Naive B cell (primary cell): ENCODE results near the gene SACM1L. TPM values are rescaled to one million over a fixed set of nuclear protein-coding genes. Genes with fewer than 3 reads are reported as not detected.
"Not testable (repeated sequence)": the region's sequence is repeated elsewhere in the genome, so short reads cannot be mapped to it uniquely, and the experiment has no call there.

ENCODE experiments used
- ATAC-seq, 2 donors: fragments of 150-1000 bp; cut with Tn5 transposase; 2 replicates each; pipeline ENCODE4 v1.10.0; 2021; ENCODE audit warnings: low read depth in 2 of 2, mild to moderate bottlenecking in 2 of 2, moderate library complexity in 2 of 2
- DNase-seq: peaks from one replicate; pipeline ENCODE4 v3.0.0; 2022
- H3K27ac Mint-ChIP-seq, 6 donors: one replicate each; pipeline ENCODE4 v1.8.0; 2020 to 2022; ENCODE audit warnings: mild to moderate bottlenecking in 6 of 6, mixed read lengths in 6 of 6, moderate library complexity in 5 of 6, inconsistent platforms in 2 of 6
- H3K27me3 Mint-ChIP-seq, 3 donors: one replicate each; pipeline ENCODE4 v1.8.0; 2021 to 2022; ENCODE audit warnings: mixed read lengths in 3 of 3, mild to moderate bottlenecking in 1 of 3
- H3K36me3 Mint-ChIP-seq, 2 donors: one replicate each; pipeline ENCODE4 v1.8.0; 2020 to 2022; ENCODE audit warnings: mixed read lengths in 2 of 2, inconsistent platforms in 1 of 2, mild to moderate bottlenecking in 1 of 2
- H3K4me1 Mint-ChIP-seq, 3 donors: one replicate each; pipeline ENCODE4 v1.8.0; 2020 to 2022; ENCODE audit warnings: mixed read lengths in 3 of 3, inconsistent platforms in 1 of 3, mild to moderate bottlenecking in 1 of 3, moderate library complexity in 1 of 3
- H3K4me3 Mint-ChIP-seq, 8 donors: one replicate each; pipeline ENCODE4 v1.8.0; 2020 to 2022; ENCODE audit warnings: mild to moderate bottlenecking in 8 of 8, mixed read lengths in 8 of 8, moderate library complexity in 8 of 8, inconsistent platforms in 2 of 8
- H3K9me3 Mint-ChIP-seq, 7 donors: one replicate each; pipeline ENCODE4 v1.8.0; 2020 to 2022; ENCODE audit warnings: mixed read lengths in 7 of 7, mild to moderate bottlenecking in 5 of 7, inconsistent platforms in 2 of 7, moderate library complexity in 1 of 7
- polyA plus RNA-seq, 6 donors: library from polyadenylated mRNA; unstranded; fragments of 300-500 nt; fragmentation: Illumina TruSeq; gene quantifications; one replicate each; pipeline ENCODE4 v1.2.3, GENCODE V29; 2021; ENCODE audit warnings: low read depth in 6 of 6

SACM1L gene
- polyA plus RNA-seq, 6 donors from 2014 or later: 7.3 to 19.2 (median 15.4) TPM

GRCh38 chr3:45688194-45688881, 858 bp upstream of the SACM1L start:
- peaks cover 0 to 5% (median 0%) of the 10 kb centered on the region in 7 donors for H3K9me3 Mint-ChIP-seq
- H3K27ac Mint-ChIP-seq: peak overlapping the region; percentile 96 to 100 (median 98)
- peaks cover 39 to 44% (median 43%) of the 10 kb centered on the region in 3 donors for H3K4me1 Mint-ChIP-seq
- ATAC-seq: no peak
- no peak for DNase-seq
- peak overlapping the region; percentile 78 to 99 (median 94) for H3K4me3 Mint-ChIP-seq
- peaks cover 0 to 5% (median 0%) of the 10 kb centered on the region in 3 donors for H3K27me3 Mint-ChIP-seq
- H3K36me3 Mint-ChIP-seq: peaks cover 4 to 16% of the 10 kb centered on the region in 2 donors

DNA sequence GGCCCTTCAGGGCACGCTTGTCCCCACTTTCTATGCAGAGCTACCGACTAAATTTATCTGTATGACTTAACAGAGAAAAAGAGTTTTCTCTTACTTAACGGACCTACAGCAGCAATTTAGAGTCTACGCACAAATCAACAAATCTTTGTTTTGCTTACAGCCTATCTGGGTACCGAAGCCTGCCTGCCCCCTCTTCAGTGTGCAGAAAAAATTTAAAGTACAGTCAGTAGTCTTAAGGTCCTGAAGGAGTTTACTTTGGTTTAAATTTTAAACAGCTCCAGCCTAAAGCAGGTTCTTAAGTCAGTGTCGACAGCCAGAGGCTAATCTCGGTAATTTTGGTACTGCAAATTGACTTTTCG, 570 bp downstream of the SACM1L start:
- H3K4me1 Mint-ChIP-seq: peaks cover 49 to 58% (median 51%) of the 10 kb centered on the region in 3 donors
- peaks cover 0 to 5% (median 0%) of the 10 kb centered on the region in 3 donors for H3K27me3 Mint-ChIP-seq
- DNase-seq: no peak
- H3K4me3 Mint-ChIP-seq: peak overlapping the region; percentile 78 to 99 (median 94)
- ATAC-seq: no peak
- H3K36me3 Mint-ChIP-seq: peaks cover 4 to 16% of the 10 kb centered on the region in 2 donors
- peaks cover 0 to 5% (median 0%) of the 10 kb centered on the region in 7 donors for H3K9me3 Mint-ChIP-seq
- peak overlapping the region; percentile 82 to 100 (median 98) for H3K27ac Mint-ChIP-seq

DNA sequence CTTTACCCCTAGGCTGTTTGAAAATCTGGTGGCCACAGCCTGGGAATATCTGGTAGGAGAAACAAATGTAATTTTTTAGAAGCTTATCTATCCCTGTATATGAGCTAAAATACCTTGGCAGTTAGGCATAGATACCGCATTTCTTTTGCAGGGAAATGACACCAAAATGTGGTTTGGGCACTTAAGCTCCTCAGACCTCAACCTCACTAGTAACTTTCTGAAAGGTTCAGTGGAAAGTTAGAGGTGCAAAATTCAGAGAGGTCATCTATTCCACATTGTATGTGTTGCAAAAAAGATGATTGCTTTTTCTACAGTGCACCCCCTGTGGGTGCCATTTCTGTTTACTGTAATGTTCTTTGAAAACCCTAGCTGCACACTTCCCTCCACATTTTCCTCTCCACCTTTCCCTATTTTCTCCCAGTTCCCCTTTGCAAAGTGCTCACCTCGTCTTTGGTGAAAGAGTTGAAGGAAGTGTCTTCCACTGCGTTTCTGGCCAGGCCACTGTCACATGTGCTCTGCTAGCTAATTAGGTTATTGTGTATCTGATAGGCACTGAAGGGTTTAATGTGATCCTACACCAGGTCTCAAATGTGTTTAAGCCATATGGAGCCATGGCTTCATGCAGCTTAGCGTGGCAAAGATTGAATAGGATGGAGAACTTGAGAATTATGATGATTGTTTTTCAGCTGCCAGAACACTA, 1.3 kb downstream of the SACM1L start:
- peaks cover 0 to 5% (median 0%) of the 10 kb centered on the region in 7 donors for H3K9me3 Mint-ChIP-seq
- H3K36me3 Mint-ChIP-seq: peaks cover 4 to 16% of the 10 kb centered on the region in 2 donors
- no peak for ATAC-seq
- peaks cover 52 to 65% (median 55%) of the 10 kb centered on the region in 3 donors for H3K4me1 Mint-ChIP-seq
- peaks cover 0 to 5% (median 0%) of the 10 kb centered on the region in 3 donors for H3K27me3 Mint-ChIP-seq
- no peak for DNase-seq
- H3K27ac Mint-ChIP-seq: peak overlapping the region; percentile 24 to 100 (median 91)
- peak overlapping the region; percentile 78 to 99 (median 94) for H3K4me3 Mint-ChIP-seq

DNA sequence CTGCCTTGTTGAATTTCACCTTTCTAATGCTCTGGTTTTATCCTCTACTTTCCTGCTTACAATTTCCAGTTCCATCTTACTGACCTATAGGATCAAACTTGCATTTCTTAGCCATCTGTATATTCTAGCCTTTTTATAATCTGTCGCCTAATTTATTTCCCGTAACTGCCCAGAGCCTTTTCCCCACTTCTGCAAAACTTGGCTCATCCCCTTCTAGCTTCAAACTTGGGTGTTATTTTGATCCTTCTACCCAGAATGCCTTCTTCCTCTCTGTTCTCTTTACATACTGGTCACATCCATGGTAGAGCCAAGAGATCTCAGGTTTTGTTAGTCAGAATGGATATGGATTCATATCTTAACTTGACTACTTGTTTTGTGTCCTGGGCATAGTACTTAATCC, 2.6 kb downstream of the SACM1L start:
- ATAC-seq (no peak), DNase-seq (no peak)
- peaks cover 4 to 16% of the 10 kb centered on the region in 2 donors for H3K36me3 Mint-ChIP-seq
- peaks cover 0 to 5% (median 0%) of the 10 kb centered on the region in 7 donors for H3K9me3 Mint-ChIP-seq
- peaks cover 0 to 5% (median 0%) of the 10 kb centered on the region in 3 donors for H3K27me3 Mint-ChIP-seq
- H3K4me3 Mint-ChIP-seq: peak overlapping the region in 5 of 8 donors; percentile 13 to 92 (median 78)
- peak overlapping the region in 3 of 6 donors; percentile 4 to 78 (median 4) for H3K27ac Mint-ChIP-seq
- peaks cover 59 to 74% (median 59%) of the 10 kb centered on the region in 3 donors for H3K4me1 Mint-ChIP-seq

DNA sequence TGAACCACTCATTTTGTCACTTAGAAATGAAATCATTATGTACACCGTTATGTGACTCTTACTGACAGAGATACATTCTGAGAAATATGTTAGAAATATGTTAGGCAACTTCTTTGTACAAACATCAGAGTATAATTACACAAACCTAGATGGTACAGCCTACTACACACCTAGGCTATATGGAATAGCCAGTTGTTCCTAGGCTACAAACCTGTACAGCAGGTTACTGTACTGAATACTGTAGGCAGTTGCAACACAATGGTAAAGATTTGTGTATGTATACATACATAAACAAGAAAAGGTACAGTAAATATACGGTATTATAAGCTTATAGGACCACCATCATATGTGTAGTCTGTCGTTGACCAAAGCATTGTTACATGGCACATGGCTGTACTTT, 3.7 kb downstream of the SACM1L start:
- peaks cover 0 to 5% (median 0%) of the 10 kb centered on the region in 7 donors for H3K9me3 Mint-ChIP-seq
- H3K27ac Mint-ChIP-seq: peak overlapping the region in 3 of 6 donors; percentile 4 to 82 (median 78)
- H3K36me3 Mint-ChIP-seq: peaks cover 4 to 16% of the 10 kb centered on the region in 2 donors
- peak overlapping the region in 2 of 8 donors; percentile 15 to 90 for H3K4me3 Mint-ChIP-seq
- peaks cover 59 to 79% (median 59%) of the 10 kb centered on the region in 3 donors for H3K4me1 Mint-ChIP-seq
- ATAC-seq (no peak), DNase-seq (no peak)
- H3K27me3 Mint-ChIP-seq: peaks cover 0 to 5% (median 0%) of the 10 kb centered on the region in 3 donors

GRCh38 chr3:45693941-45694521, 4.8 kb downstream of the SACM1L start:
- Mint-ChIP-seq H3K27me3 (peaks cover 0 to 2% (median 0%) of the 10 kb centered on the region in 3 donors), H3K4me1 (peaks cover 50 to 70% (median 50%) of the 10 kb centered on the region in 3 donors), H3K27ac (peak overlapping the region; percentile 39 to 95 (median 89)), H3K36me3 (peaks cover 4 to 12% of the 10 kb centered on the region in 2 donors), H3K9me3 (peaks cover 0 to 2% (median 0%) of the 10 kb centered on the region in 7 donors), H3K4me3 (peak overlapping the region in 5 of 8 donors; percentile 12 to 61 (median 50))
- DNase-seq (peak; percentile 28), ATAC-seq (peak; percentile 38 to 63)

DNA sequence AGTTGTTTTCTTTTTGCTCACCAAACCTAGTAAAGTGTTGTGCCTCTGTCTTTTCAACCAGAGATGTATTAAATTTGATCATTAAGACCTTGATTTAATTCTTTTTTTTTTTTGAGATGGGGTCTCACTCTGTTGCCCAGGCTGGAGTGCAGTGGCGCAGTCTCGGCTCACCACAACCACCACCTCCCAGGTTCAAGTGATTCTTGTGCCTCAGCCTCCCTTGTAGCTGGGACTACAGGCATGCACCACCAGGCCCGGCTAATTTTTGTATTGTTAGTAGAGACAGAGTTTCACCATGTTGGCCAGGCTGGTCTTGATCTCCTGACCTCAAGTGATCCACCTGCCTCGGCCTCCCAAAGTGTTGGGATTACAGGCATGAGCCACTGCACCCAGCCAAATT, 6.0 kb downstream of the SACM1L start:
- DNase-seq, H3K9me3 Mint-ChIP-seq, H3K27me3 Mint-ChIP-seq, H3K4me3 Mint-ChIP-seq, ATAC-seq, H3K36me3 Mint-ChIP-seq: not testable (repeated sequence)
- Mint-ChIP-seq H3K27ac (peak overlapping the region in 4 of 6 donors; percentile 87 to 95 (median 89)), H3K4me1 (peaks cover 51 to 67% (median 52%) of the 10 kb centered on the region in 3 donors)

DNA sequence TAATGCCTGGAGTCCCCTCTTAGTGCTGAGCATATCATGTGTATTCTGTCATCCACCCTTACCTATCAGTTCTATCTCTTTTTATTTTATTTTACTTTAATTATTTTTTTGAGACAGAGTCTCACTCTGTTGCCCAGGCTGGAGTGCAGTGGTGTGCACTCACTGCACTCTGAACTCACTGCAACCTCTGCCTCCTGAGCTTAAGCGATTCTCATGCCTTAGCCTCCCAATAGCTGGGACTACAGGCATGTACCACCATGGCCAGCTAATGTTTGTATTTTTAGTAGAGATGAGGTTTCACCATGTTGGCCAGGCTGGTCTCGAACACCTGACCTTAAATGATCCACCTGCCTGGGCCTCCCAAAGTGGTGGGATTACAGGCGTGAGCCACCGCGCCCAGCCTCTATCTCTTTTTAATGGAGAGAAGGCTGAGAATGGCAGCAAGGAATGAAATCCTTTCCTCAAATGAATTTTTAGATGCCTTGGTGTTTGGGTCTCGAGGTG, 11.4 kb downstream of the SACM1L start:
- ATAC-seq: no peak
- Mint-ChIP-seq H3K27ac (no peak overlapping the region), H3K4me3 (no peak overlapping the region), H3K27me3 (no peaks in the 10 kb centered on the region), H3K36me3 (peaks cover 2 to 4% of the 10 kb centered on the region in 2 donors), H3K4me1 (peaks cover 14 to 24% (median 16%) of the 10 kb centered on the region in 3 donors), H3K9me3 (no peaks in the 10 kb centered on the region)
- DNase-seq: no peak

- no peak for DNase-seq
- Mint-ChIP-seq H3K36me3 (peaks cover 4 to 9% of the 10 kb centered on the region in 2 donors), H3K4me1 (peaks cover 7 to 28% (median 11%) of the 10 kb centered on the region in 3 donors), H3K9me3 (no peaks in the 10 kb centered on the region), H3K27ac (peak overlapping the region in 3 of 6 donors; percentile 5 to 70 (median 69)), H3K27me3 (no peaks in the 10 kb centered on the region), H3K4me3 (no peak overlapping the region)
- no peak for ATAC-seq
Measured at GRCh38 chr3:45701172-45701867, 12.1 kb downstream of the SACM1L start.

- Mint-ChIP-seq H3K27ac (no peak overlapping the region), H3K9me3 (no peaks in the 10 kb centered on the region)
Measured at GRCh38 chr3:45704301-45704943, 15.2 kb downstream of the SACM1L start.

DNA sequence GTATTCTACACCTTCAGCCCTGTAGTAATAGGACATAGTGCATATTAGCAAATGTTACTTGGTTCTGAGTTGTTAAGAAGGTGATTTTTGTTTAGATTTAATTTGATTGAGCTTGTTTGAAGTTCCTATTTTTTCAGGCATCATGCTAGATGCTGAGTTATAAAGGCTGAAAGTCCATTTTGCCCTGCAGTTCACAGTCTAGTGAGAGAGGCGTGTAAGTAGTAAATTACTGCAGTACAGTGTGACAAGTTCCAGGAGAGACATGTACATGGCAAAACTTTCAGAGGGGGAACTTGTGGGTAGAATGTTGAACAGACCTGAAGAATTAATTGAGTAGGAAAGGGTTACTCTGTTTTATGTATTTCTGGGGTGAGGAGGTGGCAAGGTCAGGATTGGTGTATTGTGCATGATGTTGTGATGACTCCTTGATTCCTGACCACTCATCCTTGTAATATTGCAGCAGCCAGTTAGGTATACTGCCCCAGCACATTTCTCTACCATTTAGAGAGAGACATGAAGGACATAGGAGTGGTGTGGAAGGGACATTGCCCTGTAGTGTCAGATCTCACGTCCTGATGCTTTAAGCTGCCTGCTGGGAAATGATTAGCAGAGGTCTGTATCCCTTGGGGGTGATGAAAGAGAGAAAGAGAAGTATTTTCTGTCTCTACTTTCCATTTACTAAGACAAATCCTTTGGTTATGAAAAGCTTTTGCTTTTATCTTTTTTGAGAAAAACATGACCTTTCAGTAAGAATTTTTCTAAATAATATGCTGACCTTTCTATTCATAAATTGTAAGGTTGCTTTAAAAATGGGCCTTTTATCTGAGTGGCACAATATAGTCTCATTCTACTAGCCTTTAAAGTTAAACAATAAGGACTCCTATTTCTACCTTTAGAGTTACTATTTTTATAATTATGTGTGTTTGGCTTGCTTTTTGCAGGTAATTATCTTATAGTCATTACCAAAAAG, 16.9 kb downstream of the SACM1L start:
- peaks cover 15 to 25% of the 10 kb centered on the region in 2 donors for H3K36me3 Mint-ChIP-seq
- H3K27ac Mint-ChIP-seq: peak overlapping the region in 4 of 6 donors; percentile 11 to 69 (median 57)
- H3K27me3 Mint-ChIP-seq: no peaks in the 10 kb centered on the region
- no peaks in the 10 kb centered on the region for H3K9me3 Mint-ChIP-seq
- H3K4me3 Mint-ChIP-seq: no peak overlapping the region
- peaks cover 0 to 18% (median 15%) of the 10 kb centered on the region in 3 donors for H3K4me1 Mint-ChIP-seq
- DNase-seq (no peak), ATAC-seq (no peak)

More at GRCh38 chr3:45704301-45704943, 15.2 kb downstream of the SACM1L start:
- H3K4me3 Mint-ChIP-seq: no peak overlapping the region
- H3K36me3 Mint-ChIP-seq: peaks cover 15% of the 10 kb centered on the region in 2 donors
- H3K4me1 Mint-ChIP-seq: peaks cover 0 to 25% (median 13%) of the 10 kb centered on the region in 3 donors
- ATAC-seq: no peak
- DNase-seq: no peak
- no peaks in the 10 kb centered on the region for H3K27me3 Mint-ChIP-seq
